ENCODE data around the gene ITGB1.
"Not testable (repeated sequence)": the region's sequence is repeated elsewhere in the genome, so short reads cannot be mapped to it uniquely, and the experiment has no call there.

- not testable (repeated sequence) for TF ChIP-seq POLR2AphosphoS5 (IDR thresholded peaks at IDR 0.05; ENCODE audit: insufficient read depth in 1 of 2, low read depth in 1 of 2); CTCF (IDR thresholded peaks at IDR 0.05); POLR2A (IDR thresholded peaks at IDR 0.05)
Observed at GRCh38 chr10:32895200-32895968, 62.6 kb downstream of the ITGB1 start.
